Caco-2 (cell line): ENCODE results near the gene SRGAP2B. TPM values are rescaled to one million over a fixed set of nuclear protein-coding genes. Genes with fewer than 3 reads are reported as not detected.
"Not testable (repeated sequence)": the region's sequence is repeated elsewhere in the genome, so short reads cannot be mapped to it uniquely, and the experiment has no call there.

Source experiments
- BruUV-seq: library from RNA; stranded (reverse); fragments of 400-500 nt; replicated peaks from 2 replicates; lab custom pipeline; 2021; lab: Mats Ljungman, UMichigan
- CTCF ChIA-PET: fragments of 300-600 bp; sonication (Branson Sonifier 250); formaldehyde crosslinking; loops from one replicate; lab custom pipeline; 2022; ENCODE audit warnings: antibody characterized with exemption; lab: Charles Lee
- POLR2A ChIA-PET: fragments of 300-600 bp; sonication (Branson Sonifier 250); formaldehyde crosslinking; loops from one replicate; lab custom pipeline; 2022; ENCODE audit warnings: antibody characterized with exemption; lab: Charles Lee
- DNase-seq, 2 experiments: peaks; one replicate each; pipeline versions ENCODE4 v3.0.0 to v3.0.0-alpha.2; 2020 to 2022
- H3K27me3 ChIP-seq: replicated peaks from 2 replicates; pipeline ENCODE4 v1.6.0; 2011; ENCODE audit warnings: low read length; ENCODE audit not compliant: control insufficient read depth, insufficient read depth
- H3K36me3 ChIP-seq: 2 replicates; pipeline ENCODE4 v1.5.1; 2011; ENCODE audit warnings: low read length; ENCODE audit not compliant: control insufficient read depth, insufficient read depth
- H3K4me1 ChIP-seq: fragments of 250-450 bp; sonication (Bioruptor Pico); 2 replicates; pipeline ENCODE4 v1.5.1; 2020; ENCODE audit warnings: mild to moderate bottlenecking
- H3K4me3 ChIP-seq: 2 replicates; pipeline ENCODE4 v1.5.1; 2011; ENCODE audit warnings: low read depth, mild to moderate bottlenecking, control low read depth, low read length
- H3K9me3 ChIP-seq: fragments of 250-450 bp; sonication (Bioruptor Pico); 2 replicates; pipeline ENCODE4 v1.5.1; 2020; ENCODE audit warnings: mild to moderate bottlenecking, moderate library complexity
- H3K27ac Mint-ChIP-seq: one replicate; pipeline ENCODE4 v1.8.0; 2022; ENCODE audit warnings: mixed read lengths; ENCODE audit not compliant: unreplicated experiment
- H3K27me3 Mint-ChIP-seq: one replicate; pipeline ENCODE4 v1.8.0; 2022; ENCODE audit warnings: mixed read lengths; ENCODE audit not compliant: insufficient read depth, unreplicated experiment
- H3K36me3 Mint-ChIP-seq: one replicate; pipeline ENCODE4 v1.8.0; 2022; ENCODE audit warnings: mild to moderate bottlenecking, mixed read lengths; ENCODE audit not compliant: insufficient read depth, unreplicated experiment
- H3K4me1 Mint-ChIP-seq: one replicate; pipeline ENCODE4 v1.8.0; 2022; ENCODE audit warnings: low read depth, mixed read lengths; ENCODE audit not compliant: unreplicated experiment
- H3K4me3 Mint-ChIP-seq: one replicate; pipeline ENCODE4 v1.8.0; 2022; ENCODE audit warnings: mild to moderate bottlenecking, moderate library complexity, mixed read lengths; ENCODE audit not compliant: unreplicated experiment
- H3K9me3 Mint-ChIP-seq: one replicate; pipeline ENCODE4 v1.8.0; 2022; ENCODE audit warnings: mixed read lengths; ENCODE audit not compliant: unreplicated experiment
- intact Hi-C: fragments of 100-400 bp; cut with micrococcal nuclease; formaldehyde crosslinking; loops from one replicate; pipeline ENCODE4 v1.10.0; 2022; ENCODE audit not compliant: unreplicated experiment
- total RNA-seq: library from RNA; stranded (reverse); gene quantifications from 2 replicates; pipeline ENCODE4 v1.2.3, GENCODE V29; 2022

Gene SRGAP2B
- total RNA-seq, 1 experiment from 2014 or later = 6.5 TPM

DNA sequence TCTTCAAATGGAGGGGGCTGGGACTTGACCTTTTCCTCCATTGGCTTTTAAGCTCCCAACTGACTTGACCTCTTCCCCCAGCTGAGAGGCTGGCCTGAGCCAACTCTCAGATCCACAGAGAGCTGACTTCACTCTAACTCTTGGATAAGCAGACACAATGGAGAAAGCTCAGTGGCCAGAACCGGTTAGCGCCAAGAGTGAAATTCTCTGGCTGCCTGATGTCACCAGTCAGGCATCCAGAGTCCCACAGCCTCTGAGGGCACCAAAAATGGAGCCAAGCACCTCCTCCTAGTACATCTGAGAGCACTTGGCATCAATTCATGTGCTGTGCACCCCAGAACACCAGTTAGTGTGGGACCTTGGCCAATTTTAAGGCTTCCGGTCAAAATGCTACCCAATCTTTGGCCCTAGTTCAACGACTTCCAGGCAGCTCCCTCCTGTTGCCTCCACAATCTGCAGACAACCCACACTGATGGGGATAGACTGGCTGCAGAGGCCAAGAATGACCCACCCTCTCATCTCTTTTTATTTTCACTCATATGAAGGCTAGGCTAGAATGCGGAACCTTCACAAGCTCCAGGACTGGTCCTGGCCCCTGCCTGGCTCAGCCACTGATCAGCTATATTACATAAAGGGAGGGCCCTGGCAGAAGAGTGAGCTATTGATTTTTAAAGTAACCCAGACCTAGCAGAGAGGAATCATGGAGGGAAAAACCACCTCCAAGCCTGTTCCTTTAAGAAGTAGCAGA lies 200.5 kb downstream of the SRGAP2B start:
- H3K9me3 Mint-ChIP-seq, H3K27ac Mint-ChIP-seq, H3K36me3 ChIP-seq, H3K27me3 Mint-ChIP-seq, DNase-seq, H3K4me1 ChIP-seq, POLR2A ChIA-PET, H3K4me3 Mint-ChIP-seq, intact Hi-C loops, H3K27me3 ChIP-seq, H3K4me3 ChIP-seq, H3K9me3 ChIP-seq, H3K4me1 Mint-ChIP-seq, H3K36me3 Mint-ChIP-seq, CTCF ChIA-PET, BruUV-seq: not testable (repeated sequence)

DNA sequence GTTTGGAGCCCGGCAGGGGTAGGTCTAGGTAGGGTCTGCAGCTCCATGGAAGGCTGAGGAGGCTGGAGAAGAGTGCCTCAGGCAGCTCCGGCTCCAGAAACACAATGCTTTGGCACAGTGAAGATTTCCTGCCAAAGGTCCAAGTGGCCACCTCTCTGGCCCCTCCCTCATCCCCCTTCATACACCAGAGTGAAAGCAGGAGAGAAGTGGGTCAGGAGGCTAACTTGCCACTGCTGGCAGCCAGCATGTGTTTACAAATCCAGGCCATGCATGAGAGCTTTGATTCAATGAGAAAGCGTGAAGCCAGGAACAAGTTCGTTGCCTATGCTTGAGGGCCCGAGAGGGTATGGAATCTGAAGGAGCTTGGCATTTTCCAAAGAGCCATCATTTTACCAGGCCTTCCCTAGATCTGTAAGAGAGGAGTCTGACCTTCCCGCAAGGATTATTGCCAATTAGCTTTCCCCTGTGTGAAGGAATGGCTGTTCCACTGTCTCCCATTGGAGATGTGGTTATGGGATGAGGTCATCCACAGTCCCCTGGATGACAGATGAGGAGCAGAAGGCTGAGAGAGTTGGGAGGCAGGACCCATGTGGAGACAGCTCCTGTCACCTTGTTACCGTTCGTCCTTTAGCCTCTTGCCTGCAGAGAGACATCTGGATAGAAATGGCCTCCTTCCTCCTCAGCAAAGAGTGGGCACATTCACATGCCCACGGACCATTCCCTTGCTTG lies 201.3 kb downstream of the SRGAP2B start:
- H3K4me3 Mint-ChIP-seq, DNase-seq, intact Hi-C loops, H3K4me1 Mint-ChIP-seq, H3K9me3 ChIP-seq, H3K4me1 ChIP-seq, H3K9me3 Mint-ChIP-seq, H3K27me3 Mint-ChIP-seq, BruUV-seq, H3K27ac Mint-ChIP-seq, POLR2A ChIA-PET, H3K36me3 Mint-ChIP-seq, H3K4me3 ChIP-seq, H3K36me3 ChIP-seq, H3K27me3 ChIP-seq, CTCF ChIA-PET: not testable (repeated sequence)

DNA sequence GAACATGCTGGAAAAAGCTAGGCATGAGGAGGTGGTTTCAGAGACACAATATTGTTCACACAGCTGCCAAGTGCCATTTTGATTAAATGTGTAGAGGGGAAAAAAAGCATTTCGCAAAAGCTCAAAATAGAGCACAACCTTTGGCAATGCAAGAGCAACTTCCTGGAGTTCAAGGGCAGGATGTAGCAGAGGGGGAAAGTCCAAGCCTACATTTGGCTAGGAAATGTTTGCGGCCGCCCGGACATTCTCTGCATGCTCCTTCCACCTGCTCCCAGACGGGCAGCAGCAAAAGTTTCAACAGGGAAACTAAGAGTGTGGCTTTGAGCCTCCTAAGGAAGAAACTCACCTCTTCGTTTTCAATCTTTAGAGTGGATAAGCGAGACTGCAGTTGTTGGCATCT lies 202.1 kb downstream of the SRGAP2B start:
- H3K4me1 ChIP-seq, BruUV-seq, CTCF ChIA-PET, H3K36me3 Mint-ChIP-seq, intact Hi-C loops, H3K9me3 Mint-ChIP-seq, DNase-seq, H3K9me3 ChIP-seq, H3K27me3 ChIP-seq, H3K4me3 Mint-ChIP-seq, H3K4me1 Mint-ChIP-seq, H3K36me3 ChIP-seq, H3K27ac Mint-ChIP-seq, POLR2A ChIA-PET, H3K4me3 ChIP-seq, H3K27me3 Mint-ChIP-seq: not testable (repeated sequence)

DNA sequence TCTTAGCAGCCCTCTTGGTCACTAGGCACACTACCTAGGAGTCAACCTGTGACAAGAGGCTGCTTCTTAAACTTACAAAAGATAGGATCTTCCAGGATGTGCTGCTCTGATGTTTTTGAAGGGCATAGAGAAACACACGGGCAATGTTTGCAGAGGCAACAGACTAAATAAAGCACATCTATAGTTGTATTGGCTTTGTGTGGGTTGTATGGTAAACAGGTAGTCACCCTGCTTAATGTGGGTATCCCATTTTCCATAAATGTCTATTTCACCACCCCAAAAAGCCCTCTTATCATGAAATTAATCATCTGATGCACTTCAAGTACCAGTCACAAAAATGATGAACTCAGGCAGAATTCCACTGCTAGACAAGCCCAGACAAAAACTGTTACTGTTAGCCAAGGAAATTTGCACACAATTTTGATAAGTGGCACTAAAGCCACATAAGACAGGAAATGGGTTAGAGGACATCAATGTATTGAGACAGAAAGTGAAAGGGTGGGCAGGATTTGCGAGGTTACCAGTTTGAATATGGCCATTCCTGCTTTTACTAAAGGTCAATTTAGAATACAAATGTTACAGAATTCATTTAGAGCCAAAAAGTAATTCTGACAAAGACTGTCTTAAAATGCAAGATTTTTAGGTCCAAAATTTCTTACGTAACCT lies 205.5 kb downstream of the SRGAP2B start:
- BruUV-seq, H3K36me3 Mint-ChIP-seq, H3K36me3 ChIP-seq, DNase-seq, H3K4me1 Mint-ChIP-seq, H3K9me3 ChIP-seq, POLR2A ChIA-PET, CTCF ChIA-PET, H3K27me3 ChIP-seq, H3K9me3 Mint-ChIP-seq, H3K4me3 Mint-ChIP-seq, H3K4me1 ChIP-seq, H3K27ac Mint-ChIP-seq, intact Hi-C loops, H3K4me3 ChIP-seq, H3K27me3 Mint-ChIP-seq: not testable (repeated sequence)

DNA sequence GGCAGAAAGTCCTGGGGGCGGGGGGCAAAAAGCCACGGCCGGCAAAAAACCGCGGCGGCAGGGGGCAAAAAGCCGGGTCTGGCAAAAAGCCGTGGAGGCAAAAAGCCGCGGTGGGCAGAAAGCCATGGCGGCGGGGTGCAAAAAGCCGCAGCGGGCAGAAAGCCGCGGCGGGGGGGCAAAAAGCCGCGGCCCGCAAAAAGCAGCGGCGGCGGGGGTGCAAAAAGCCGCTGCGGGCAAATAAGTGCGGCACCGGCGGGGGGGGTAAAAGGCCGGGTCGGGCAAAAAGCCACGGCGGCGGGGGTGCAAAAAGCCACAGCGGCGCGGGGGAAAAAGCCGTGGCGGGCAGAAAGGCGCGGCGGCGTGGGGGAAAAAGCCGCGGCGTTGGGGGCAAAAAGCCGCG lies 212.1 kb downstream of the SRGAP2B start:
- H3K27ac Mint-ChIP-seq, H3K27me3 Mint-ChIP-seq, H3K36me3 ChIP-seq, intact Hi-C loops, H3K9me3 Mint-ChIP-seq, H3K9me3 ChIP-seq, CTCF ChIA-PET, H3K4me1 ChIP-seq, H3K4me1 Mint-ChIP-seq, POLR2A ChIA-PET, H3K27me3 ChIP-seq, H3K36me3 Mint-ChIP-seq, BruUV-seq: not testable (repeated sequence)
- peak overlapping the region; percentile 33 for H3K4me3 ChIP-seq
- peak in 1 of 2 experiments; percentile 17 for DNase-seq
- H3K4me3 Mint-ChIP-seq = peak overlapping the region; percentile 24

DNA sequence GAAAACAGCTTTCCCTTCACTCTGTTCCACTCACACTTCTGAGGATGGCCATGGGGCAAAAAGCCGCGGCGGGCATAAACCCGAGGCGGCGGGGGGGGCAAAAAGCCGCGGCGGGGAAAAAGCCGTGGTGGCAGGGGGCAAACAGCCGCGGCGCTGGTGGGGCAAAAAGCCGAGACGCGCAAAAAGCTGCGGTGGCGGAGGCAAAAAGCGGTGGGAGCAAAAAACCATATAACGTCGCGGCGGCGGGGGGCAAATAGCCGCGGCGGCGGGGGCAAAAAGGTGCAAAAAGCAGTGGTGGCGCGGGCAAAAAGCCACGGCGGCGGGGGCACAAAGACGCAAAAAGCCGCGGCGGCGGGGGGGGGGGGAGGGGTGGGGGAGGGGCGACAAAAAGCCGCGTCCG lies 212.8 kb downstream of the SRGAP2B start:
- DNase-seq, H3K4me1 Mint-ChIP-seq, intact Hi-C loops, H3K9me3 ChIP-seq, H3K4me3 Mint-ChIP-seq, H3K27me3 Mint-ChIP-seq, H3K4me3 ChIP-seq, H3K36me3 ChIP-seq, BruUV-seq, H3K9me3 Mint-ChIP-seq, H3K36me3 Mint-ChIP-seq, H3K27me3 ChIP-seq, H3K4me1 ChIP-seq, CTCF ChIA-PET, POLR2A ChIA-PET, H3K27ac Mint-ChIP-seq: not testable (repeated sequence)
